Glomerular visceral epithelial cell (primary cell): Measurements from ENCODE around the gene PTBP2.

Source experiments
- DNase-seq: peaks from one replicate; pipeline ENCODE4 v3.0.0-alpha.2; 2016; ENCODE audit errors: extremely low spot score

Gene PTBP2, protein sequence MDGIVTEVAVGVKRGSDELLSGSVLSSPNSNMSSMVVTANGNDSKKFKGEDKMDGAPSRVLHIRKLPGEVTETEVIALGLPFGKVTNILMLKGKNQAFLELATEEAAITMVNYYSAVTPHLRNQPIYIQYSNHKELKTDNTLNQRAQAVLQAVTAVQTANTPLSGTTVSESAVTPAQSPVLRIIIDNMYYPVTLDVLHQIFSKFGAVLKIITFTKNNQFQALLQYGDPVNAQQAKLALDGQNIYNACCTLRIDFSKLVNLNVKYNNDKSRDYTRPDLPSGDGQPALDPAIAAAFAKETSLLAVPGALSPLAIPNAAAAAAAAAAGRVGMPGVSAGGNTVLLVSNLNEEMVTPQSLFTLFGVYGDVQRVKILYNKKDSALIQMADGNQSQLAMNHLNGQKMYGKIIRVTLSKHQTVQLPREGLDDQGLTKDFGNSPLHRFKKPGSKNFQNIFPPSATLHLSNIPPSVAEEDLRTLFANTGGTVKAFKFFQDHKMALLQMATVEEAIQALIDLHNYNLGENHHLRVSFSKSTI

DNA sequence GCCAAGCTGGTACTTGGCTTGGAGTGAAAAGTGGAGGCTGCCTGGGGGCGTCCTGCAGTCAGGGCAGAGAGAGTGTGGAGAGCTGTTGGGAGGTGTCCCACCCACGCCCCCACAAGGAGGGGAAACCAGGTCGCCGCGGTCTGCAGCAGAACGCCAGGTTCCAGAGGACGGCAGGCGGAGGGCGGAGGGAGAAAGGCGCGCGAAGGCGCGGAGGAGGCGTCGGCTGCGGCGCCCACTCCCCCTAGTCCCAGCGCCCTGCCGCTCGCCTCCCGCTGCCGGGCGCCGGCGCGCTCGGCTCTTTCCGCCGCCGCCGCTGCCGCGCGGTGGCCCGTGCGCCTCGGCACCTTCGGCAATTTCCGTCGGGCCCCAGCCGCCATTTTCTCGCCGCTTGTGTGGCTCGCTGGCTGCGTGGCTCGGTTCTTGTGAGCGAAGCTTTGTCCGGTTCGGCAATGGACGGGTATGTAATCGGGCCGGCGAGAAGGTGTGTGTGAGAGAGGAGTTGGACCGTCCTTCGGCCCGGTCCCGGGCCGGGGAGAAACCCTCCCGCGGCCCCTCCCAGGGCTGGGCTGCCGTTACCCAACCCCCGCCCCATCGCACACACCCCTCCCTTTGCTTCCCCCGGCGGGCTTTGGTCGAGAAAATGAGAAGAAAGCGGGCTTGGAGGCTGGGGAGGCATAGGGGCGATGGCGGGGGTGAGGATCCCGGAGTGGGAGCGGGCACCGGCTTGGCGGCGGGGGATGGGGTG lies at the start of gene PTBP2:
Gene PTBP2, plus strand, starts transcription at position 369 of the 745 bp plus-strand sequence. Its CDS starts 81 bp downstream, at position 450.
- DNase-seq = peak; percentile 85

DNA sequence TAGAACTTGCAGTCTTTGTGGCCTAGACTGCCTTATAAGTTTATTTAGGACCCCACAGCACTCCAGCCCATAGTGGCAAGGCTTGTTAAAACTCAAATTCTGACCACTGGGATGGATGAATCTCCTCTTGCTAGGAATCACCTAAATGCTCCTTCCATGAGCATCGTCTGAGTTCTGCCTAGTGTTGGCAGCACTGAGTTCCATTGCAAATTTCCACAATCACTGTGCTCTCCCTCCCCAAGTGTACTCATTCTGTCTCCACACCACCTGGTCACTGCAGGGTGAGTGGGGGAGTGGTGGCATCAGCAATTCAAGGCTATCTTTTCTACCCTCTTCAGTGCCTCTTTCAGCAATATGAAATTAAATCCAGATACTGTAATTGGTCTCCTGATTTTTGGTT lies 46.7 kb upstream of the PTBP2 start:
- no peak for DNase-seq

DNA sequence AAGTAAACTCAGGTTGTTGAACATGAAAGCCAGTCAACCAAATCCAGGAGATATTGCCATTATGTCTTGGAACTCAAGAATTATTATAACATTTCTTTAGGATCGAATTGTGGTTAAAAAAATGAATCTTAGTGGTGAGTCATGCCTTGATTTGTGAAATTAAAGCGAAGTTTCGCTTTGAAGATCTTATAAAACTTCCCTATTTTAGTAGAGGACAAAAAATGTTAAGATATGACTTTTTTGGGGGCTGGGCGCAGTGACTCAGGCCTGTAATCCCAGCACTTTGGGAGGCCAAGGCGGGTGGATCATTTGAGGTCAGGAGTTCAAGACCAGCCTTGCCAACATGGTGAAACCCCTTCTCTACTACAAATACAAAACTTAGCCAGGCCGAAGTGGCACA lies 39.5 kb upstream of the PTBP2 start:
- DNase-seq = no peak

DNA sequence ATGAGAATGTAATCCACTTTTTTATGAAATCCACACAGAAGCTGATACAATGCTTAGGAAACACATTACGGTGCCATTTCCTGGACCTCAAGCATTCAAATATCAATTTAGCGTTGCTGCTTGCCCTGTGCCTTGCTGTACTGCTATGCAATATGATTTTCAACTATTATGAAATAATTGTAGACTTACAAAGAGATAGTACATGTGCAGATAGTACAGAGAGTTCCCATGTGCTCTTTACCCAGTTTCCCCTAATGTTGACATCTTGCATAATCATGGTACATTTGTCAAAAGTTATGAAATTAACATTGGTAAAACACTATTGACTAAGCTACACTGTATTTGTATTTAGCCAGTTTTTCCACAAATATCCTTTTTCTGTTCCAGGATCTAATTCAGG lies 37.7 kb upstream of the PTBP2 start:
- no peak for DNase-seq

DNA sequence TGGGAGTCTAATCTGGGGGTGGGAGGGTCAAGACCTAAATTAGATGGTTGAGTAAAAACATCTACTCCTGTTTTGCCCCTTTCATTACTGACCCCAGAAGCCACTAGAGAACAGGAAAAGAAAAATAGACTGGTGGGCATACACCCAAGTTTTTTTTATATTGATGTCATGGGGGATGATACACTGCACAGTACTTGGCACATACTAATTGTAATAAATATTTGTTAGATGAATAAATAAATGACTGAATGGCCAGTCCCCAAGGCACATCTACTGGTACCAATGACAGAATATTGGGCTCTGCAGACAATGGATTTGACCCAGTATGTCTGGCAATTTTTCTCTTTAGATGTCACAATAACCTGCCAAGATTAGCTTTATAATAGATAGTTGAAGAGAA lies 36.8 kb upstream of the PTBP2 start:
- no peak for DNase-seq

DNA sequence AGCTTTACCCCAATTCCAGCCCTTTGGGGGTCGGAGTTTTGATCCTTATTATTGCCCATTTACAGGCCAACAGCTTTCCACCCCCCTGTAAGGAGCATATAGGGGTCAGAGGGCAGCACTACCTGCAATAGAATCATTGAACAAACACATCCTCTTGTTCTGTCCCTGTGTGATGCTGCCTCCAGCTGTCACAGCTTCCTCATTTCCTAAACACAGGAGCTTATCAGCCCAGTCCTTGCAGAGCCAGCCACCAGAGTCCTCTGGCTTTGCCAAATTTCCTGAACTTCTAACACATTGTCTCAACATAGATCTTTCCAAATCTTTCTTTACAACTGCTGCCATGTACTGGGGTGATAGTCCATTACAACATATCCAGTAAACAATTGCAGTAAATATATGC lies 32.8 kb upstream of the PTBP2 start:
- DNase-seq = no peak

DNA sequence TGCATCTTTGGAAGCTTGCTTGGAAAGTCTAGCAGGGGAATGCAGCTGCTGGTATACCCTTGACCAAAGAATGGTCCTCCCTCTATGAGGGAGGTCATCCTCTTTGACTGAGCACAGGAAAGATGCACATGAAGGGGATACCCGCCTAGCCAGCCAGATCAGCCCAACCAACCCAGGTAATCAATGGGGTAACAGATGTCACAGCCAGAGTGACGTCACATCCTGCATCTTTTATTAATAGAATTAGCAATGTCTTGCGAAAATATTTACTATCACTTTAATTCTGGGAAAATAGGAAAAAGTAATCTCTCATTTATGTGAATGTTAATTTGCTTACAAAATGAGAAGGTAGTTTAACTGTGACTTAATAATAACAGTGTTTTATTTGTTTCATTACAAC lies 25.6 kb upstream of the PTBP2 start:
- no peak for DNase-seq

DNA sequence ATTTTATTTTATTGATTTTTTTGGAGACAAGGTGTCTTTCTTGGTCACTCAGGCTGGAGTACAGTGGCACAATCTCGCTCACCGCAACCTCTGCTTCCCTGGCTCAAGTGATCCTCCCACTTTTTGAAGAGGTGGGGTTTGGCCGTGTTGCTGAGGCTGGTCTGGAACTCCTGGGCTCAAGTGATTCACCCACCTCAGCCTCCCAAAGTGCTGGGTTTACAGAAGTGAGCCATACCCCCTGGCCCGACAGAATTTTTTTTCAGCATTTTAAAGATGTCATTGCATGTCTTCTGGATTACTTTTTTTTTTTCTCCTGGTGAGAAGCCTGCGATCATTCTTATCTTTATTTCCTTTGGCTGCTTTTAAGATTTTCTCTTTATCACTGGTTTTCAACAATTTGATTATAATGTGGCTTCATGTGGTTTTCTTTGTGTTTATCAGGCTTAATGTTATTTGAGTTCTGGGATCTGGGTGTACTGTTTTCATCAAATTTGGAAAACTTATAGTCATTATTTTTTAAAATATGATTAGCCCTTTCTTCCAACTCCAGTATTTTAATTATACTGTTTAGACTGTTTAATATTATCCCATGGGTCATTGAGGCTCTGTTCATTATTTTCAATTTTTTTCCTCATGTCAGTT lies 23.1 kb upstream of the PTBP2 start:
- DNase-seq = no peak

DNA sequence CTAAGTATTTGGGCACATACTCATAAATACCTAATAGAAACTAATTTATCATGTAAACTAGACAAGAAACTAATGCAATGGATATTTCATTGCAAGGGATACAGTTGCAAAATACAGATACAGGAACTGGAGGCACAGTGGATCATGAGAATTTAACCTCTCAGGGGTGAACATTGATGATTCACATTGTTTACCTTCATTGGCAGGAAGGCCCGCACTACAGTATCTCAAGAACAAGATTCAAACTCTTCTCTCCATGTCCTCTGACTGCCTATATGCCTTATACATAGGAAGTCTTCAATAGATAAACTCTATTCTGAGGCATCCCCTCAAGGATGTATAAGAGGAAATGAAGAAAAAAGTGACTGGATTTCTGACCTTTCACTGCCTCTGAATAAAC lies 18.4 kb upstream of the PTBP2 start:
- no peak for DNase-seq

DNA sequence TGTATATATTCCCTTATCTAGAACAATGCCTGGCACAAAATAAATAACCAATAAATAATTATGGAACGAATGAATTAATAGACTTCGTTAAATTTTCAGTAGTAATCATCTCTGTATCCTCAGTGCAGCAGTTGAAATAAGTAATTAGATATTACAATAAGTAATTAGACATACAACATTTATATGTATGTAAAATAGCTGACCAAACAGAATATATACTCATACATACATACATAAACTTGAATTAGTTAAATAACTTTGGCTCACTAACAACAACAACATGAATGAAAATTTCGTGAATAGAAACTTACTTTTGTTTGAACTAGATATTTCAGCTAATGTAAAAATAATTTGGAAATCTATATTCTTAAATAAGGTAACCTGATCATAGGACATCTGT lies 14.6 kb upstream of the PTBP2 start:
- no peak for DNase-seq

DNA sequence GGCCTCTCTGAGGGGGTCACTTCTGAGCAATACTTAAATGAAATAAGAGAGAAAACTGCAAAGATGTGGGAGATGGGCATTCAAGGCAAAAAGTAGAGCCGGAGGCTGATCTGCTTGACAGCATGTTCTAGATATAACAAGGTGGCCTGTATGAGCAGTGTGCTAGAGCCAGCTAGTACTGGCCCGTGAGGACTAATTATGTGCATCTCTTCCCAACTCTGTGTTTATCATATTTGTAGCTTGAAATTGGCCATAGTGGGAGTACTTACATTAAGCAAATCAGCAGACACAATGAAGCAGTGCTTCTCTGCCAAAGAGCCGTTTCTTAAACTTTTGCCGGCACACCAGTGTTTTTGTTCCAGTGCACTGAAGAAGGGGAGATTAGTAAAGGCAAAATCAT lies 13.1 kb upstream of the PTBP2 start:
- no peak for DNase-seq

DNA sequence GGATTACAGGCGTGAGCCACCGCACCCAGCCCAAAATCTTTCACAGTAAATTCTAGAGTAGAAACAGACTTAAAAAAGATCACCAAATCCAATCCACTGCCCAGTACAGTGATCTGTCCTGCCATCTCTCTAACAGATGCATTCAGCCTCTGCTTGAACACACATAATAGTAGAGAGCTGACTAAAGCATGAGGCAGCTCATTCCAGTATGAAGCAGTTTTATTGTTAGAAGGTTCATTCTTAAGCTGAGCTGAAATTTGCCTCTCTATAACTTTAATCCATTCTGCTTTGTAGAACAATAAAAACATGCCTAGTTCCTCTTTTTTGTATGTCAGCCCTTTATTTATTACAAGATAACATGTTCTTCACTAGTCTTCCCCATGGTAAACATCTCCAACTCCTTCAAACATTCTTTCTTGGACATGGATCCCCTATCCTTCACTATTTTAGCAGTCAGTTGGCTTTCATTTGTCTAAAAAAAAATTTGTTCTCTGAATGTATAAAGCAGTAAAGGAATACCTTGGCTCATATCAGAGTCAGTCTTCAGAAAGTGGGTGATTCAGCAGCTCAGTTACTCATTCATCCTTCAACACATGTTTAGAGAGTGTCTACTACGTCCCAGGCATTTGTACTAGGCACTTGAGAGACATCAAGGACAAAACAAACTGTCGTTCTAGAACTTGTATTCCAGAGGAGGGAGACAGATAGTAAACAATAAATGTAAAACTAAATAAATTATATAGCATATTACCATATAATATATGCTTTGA lies 10.7 kb upstream of the PTBP2 start:
- peak; percentile 28 for DNase-seq

DNA sequence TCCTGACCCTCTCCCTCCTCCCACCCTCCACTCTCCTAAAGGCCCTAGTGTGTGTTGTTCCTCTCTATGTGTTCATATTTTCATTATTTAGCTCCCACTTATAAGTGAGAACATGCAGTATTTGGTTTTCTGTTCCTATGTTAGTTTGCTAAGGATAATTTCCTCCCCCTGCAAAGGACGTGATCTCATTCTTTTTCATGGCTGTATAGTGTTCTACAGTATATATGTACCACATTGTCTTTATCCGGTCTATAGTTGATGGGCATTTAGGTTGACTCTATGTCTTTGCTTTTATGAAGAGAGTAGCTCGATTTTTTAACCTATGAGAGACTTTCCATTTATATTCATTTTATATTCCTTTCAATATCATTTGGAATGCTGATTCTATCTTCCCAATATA lies 7.9 kb upstream of the PTBP2 start:
- DNase-seq = no peak

DNA sequence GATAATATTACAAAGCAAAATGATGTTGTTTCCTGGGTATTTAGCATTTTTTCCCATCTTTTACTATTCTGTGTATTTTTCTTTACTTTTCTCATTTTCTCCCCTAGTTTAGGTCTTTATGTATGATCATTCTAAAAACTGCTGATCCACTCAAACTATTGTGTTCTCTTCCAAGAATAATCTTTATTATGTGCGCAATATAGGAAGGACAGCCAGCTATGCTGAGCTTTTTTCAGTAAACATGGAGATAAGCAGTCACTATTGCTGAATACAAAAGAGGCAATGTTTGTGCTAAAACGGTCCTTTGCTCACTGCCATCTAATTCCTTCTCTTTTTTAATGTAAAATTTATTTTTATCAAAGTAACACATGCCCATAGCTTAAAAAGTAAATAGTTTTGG lies 6.7 kb upstream of the PTBP2 start:
- no peak for DNase-seq

DNA sequence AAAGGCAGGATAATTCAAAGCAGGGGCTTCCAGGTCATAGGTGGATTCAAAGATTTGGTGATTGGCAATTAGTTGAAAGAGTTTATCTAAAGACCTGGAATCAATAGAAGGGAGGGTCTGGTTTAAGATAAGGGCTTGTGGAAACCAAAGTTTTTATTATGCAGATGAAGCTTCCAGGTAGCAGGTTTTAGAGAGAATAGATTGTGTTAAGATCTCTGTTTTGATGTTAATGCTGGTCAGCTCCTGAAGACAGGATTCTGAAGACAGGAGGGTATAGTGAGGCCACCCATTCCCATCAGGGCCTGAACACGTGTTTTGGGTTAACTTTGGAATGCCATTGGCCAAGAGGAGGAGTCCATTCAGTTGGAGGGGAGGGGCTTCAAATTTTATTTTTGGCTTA lies 6.1 kb upstream of the PTBP2 start:
- no peak for DNase-seq

DNA sequence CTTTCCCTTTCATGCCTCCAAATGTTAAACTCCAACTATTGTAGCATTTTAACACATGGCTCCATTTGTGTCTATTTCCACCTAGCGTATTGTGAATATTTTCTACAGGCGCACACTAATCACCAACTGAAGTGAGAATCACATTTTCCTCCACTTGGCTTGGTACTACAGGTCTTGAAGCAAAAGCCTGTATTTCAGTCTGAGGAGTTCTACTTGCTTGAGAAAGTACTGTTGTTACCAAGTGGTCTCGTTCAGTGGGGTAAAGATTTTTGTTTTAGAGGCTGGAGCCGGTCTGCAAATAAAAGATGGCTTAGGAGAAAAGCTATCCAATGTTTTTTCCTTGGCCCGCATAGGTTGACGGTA lies 550 bp upstream of the PTBP2 start:
- DNase-seq = no peak

DNA sequence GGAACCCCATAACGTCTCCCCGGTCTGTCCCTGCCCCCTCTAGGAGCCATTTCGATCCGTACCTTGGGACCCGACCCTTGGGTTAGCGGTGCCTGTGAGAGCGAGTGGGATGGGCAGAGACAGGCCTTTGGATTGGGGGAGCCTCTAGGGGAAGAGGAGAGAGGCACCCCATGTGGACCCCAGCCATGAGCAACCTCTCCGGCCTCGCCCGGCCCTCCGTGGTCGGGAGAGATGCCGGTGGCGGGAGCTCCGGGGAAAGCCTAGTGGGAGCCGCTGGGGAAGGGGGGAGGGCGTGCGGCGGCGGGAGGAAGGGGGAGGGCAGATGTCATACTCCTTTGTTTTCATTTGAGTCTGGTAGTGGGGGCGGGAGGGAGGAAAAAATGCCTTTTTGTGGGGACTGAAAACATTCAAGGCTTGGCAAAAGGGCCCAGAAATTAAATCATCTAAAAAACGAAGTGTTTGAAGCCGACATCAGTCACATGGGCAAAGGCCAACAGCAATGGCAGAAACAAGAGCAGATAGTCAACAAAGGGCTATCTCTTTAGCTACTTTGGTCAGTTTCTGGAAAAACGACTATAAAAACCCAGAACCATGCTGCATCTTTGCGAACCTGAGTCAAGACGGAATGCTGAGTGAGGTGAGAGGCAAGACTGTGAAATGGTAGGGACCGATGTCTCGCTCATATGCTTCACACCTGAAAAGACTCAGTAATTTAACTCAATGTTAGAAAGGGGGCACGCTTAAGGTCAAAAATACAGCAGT lies 758 bp downstream of the PTBP2 start:
- peak; percentile 64 for DNase-seq

DNA sequence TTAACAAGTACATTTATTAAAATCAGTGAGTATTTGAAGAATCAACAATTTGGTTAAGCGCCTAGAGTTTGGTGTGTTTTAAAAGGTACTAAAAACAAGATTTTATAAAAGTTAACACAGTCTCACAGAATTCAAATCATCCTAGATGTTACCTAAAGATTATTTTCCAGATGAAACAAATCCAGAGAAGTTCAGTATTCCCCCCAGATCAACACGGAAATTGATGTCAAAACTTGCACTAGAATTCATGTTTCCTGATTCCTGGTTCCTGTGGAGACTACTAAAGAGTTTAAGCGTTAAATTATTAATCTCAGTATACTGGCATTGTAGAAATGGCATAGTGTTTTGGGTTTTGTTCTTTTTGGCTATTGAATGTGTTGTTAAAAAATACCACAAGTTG lies 1.4 kb downstream of the PTBP2 start:
- no peak for DNase-seq

DNA sequence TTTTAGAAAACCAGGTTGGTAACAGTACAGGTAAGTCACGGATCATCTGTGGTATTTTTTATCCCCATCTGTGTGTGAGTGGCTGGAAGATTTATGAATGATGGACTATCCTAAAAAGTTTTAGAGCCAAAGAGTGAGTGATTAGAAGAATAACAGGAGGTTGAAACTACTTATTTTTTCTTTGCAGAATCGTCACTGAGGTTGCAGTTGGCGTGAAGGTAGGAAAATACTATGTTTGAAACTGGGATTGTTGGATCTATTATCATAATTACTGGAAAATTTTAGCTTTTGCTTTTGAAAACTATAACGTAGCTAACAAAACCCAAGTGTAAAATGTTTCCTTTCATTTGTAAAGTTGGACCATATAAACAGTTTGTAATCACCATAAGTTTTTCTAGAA lies 1.8 kb downstream of the PTBP2 start:
- no peak for DNase-seq

DNA sequence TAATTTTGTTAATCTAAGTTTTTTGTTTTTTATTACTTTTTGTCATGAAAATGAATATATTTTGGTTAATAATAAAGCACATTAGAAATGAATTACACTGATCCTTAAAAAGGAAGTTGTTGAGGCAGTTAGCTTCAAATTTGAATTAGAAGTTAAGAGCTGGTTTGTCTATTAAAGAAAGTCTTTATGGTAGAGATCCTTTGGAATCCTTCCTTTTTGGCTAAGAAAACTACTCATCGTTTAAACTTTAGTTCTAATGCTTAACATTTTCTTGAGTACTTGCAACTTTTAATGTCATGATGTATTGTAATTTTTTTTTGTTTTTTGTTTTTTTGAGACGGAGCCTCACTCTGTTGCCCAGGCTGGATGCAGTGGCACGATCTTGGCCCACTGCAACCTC lies 2.4 kb downstream of the PTBP2 start:
- DNase-seq = no peak

DNA sequence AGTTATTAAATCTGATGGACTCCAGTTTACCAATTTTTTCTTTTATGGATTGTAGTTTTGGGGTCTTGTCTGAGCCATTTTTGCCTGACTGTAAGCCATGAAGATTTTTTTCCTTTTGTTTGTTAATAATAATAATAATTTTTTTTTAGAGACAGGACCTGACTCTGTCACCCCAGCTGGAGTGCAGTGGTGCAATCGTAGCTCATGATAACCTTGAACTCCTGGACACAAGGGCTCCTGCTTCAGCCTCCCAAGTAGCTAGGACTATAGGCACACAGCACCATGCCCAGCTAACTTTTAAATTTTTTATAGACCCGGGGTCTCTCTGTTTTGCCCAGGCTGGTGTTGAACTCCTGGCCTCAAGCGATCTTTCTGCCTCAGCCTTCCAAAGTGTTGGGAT lies 6.3 kb downstream of the PTBP2 start:
- no peak for DNase-seq
